IMR-90 (cell line): ENCODE results near the gene PTPRK. TPM values are rescaled to one million over a fixed set of nuclear protein-coding genes. Genes with fewer than 3 reads are reported as not detected.

Source experiments
- ATAC-seq: fragments of 200-7000 bp; cut with Tn5 transposase; 2 replicates; pipeline ENCODE4 v1.9.1; 2020; ENCODE audit warnings: low read depth, mild to moderate bottlenecking, moderate library complexity
- BruUV-seq: library from RNA; stranded (reverse); fragments of 400-500 nt; replicated peaks from 2 replicates; lab custom pipeline; 2021; lab: Mats Ljungman, UMichigan
- CTCF ChIA-PET: fragments of 300-600 bp; formaldehyde crosslinking; extraction: SDS; loops from one replicate; lab custom pipeline; 2021; ENCODE audit warnings: antibody characterized with exemption; lab: Yijun Ruan, JAX
- POLR2A ChIA-PET: fragments of 300-600 bp; sonication (Branson Sonifier 250); formaldehyde crosslinking; loops from one replicate; lab custom pipeline; 2022; ENCODE audit warnings: antibody characterized with exemption; ENCODE audit not compliant: unreplicated experiment; lab: Charles Lee
- DNase-seq: peaks from one replicate; pipeline ENCODE4 v3.0.0; 2013
- H2AFZ ChIP-seq: replicated peaks from 2 replicates; pipeline ENCODE3; 2013; ENCODE audit warnings: low read length, mild to moderate bottlenecking; ENCODE audit not compliant: poor library complexity
- H2AK5ac ChIP-seq: 2 replicates; pipeline ENCODE4 v1.6.1; 2013; ENCODE audit warnings: low read depth, low read length, inconsistent platforms
- H2AK9ac ChIP-seq: replicated peaks from 2 replicates; pipeline ENCODE3; 2013; ENCODE audit warnings: mild to moderate bottlenecking, low read depth, low read length, moderate library complexity; ENCODE audit not compliant: poor library complexity
- H2BK120ac ChIP-seq: 2 replicates; pipeline ENCODE4 v1.6.1; 2013; ENCODE audit warnings: low read depth, low read length, inconsistent platforms
- H2BK15ac ChIP-seq: 3 replicates; pipeline ENCODE4 v1.6.1; 2013; ENCODE audit warnings: low read depth, low read length, inconsistent platforms
- H2BK20ac ChIP-seq: 2 replicates; pipeline ENCODE4 v1.6.1; 2013; ENCODE audit warnings: low read depth, mild to moderate bottlenecking, inconsistent platforms, low read length, moderate library complexity
- H2BK5ac ChIP-seq: 2 replicates; pipeline ENCODE4 v1.6.1; 2013; ENCODE audit warnings: mild to moderate bottlenecking, low read depth, low read length, inconsistent platforms; ENCODE audit not compliant: poor library complexity, severe bottlenecking
- H3K14ac ChIP-seq: replicated peaks from 2 replicates; pipeline ENCODE4 v1.6.1; 2013; ENCODE audit warnings: low read depth, low read length, inconsistent platforms
- H3K18ac ChIP-seq: 2 replicates; pipeline ENCODE4 v1.6.1; 2013; ENCODE audit warnings: low read depth, low read length, control low read depth
- H3K23ac ChIP-seq: 2 replicates; pipeline ENCODE4 v1.6.1; 2013; ENCODE audit warnings: low read depth, low read length, inconsistent platforms
- H3K27ac ChIP-seq: 2 replicates; pipeline ENCODE4 v1.5.1; 2013; ENCODE audit warnings: mild to moderate bottlenecking, control low read depth, low read length; ENCODE audit not compliant: insufficient read depth
- H3K27me3 ChIP-seq: 2 replicates; pipeline ENCODE4 v1.6.1; 2013; ENCODE audit warnings: low read length; ENCODE audit not compliant: control insufficient read depth, insufficient read depth
- H3K36me3 ChIP-seq: 2 replicates; pipeline ENCODE4 v1.6.1; 2013; ENCODE audit warnings: low read length, mixed read lengths; ENCODE audit not compliant: control insufficient read depth, insufficient read depth
- H3K4ac ChIP-seq: 2 replicates; pipeline ENCODE4 v1.6.1; 2013; ENCODE audit warnings: low read depth, low read length, inconsistent platforms
- H3K4me1 ChIP-seq: 2 replicates; pipeline ENCODE4 v1.6.1; 2013; ENCODE audit warnings: low read length, mixed read lengths; ENCODE audit not compliant: control insufficient read depth, insufficient read depth
- H3K4me2 ChIP-seq: 2 replicates; pipeline ENCODE4 v1.6.1; 2013; ENCODE audit warnings: low read depth, mild to moderate bottlenecking, control low read depth, low read length, moderate library complexity
- H3K4me3 ChIP-seq: 2 replicates; pipeline ENCODE4 v1.5.1; 2013; ENCODE audit warnings: low read depth, mild to moderate bottlenecking, control low read depth, low read length, moderate library complexity; ENCODE audit not compliant: insufficient read depth
- H3K56ac ChIP-seq: 2 replicates; pipeline ENCODE4 v1.6.1; 2013; ENCODE audit warnings: low read length, inconsistent platforms; ENCODE audit not compliant: insufficient read depth; ENCODE audit errors: extremely low read depth
- H3K79me1 ChIP-seq, 2 experiments: 2 replicates each; pipeline ENCODE4 v1.6.1; 2013; ENCODE audit warnings: low read length in 2 of 2, inconsistent platforms in 1 of 2, low read depth in 1 of 2
- H3K9ac ChIP-seq: 2 replicates; pipeline ENCODE4 v1.6.1; 2013; ENCODE audit warnings: low read depth, low read length, control low read depth
- H3K9me1 ChIP-seq: 2 replicates; pipeline ENCODE4 v1.6.1; 2013; ENCODE audit warnings: low read length, inconsistent platforms; ENCODE audit not compliant: insufficient read depth
- H3K9me3 ChIP-seq: 2 replicates; pipeline ENCODE4 v1.6.1; 2013; ENCODE audit warnings: low read length; ENCODE audit not compliant: control insufficient read depth, insufficient read depth
- H4K20me1 ChIP-seq: 2 replicates; pipeline ENCODE4 v1.6.1; 2013; ENCODE audit warnings: low read length, inconsistent platforms; ENCODE audit not compliant: insufficient read depth
- H4K5ac ChIP-seq: 2 replicates; pipeline ENCODE4 v1.6.1; 2013; ENCODE audit warnings: mild to moderate bottlenecking, low read depth, low read length, control low read depth
- H4K8ac ChIP-seq, 2 experiments: 2 replicates each; pipeline ENCODE4 v1.6.1; 2013; ENCODE audit warnings: low read depth in 2 of 2, low read length in 2 of 2, control low read depth in 1 of 2, inconsistent platforms in 1 of 2
- H4K91ac ChIP-seq: 2 replicates; pipeline ENCODE4 v1.6.1; 2013; ENCODE audit warnings: low read depth, low read length, inconsistent platforms; ENCODE audit not compliant: insufficient read depth
- FOS ChIP-seq: fragments of 150-350 bp; IDR thresholded peaks from 2 replicates; pipeline ENCODE4 v1.6.1; 2016; ENCODE audit warnings: low read depth, low read length
- MXI1 ChIP-seq: IDR thresholded peaks from 2 replicates; pipeline ENCODE4 v1.6.1; 2012; ENCODE audit warnings: low read depth, mild to moderate bottlenecking, low read length, moderate library complexity, borderline replicate concordance
- NFE2L2 ChIP-seq: fragments of 150-350 bp; IDR thresholded peaks from 2 replicates; pipeline ENCODE4 v1.6.1; 2016; ENCODE audit warnings: low read depth, mild to moderate bottlenecking, low read length
- WGBS, 2 experiments: methylation state at CpG; one replicate each; pipeline versions ENCODE4 v1.1.5 to v1.1.7; 2013; ENCODE audit warnings: missing lambda C conversion rate in 2 of 2; ENCODE audit not compliant: insufficient read length in 1 of 2; ENCODE audit errors: extremely low coverage in 2 of 2; 5-methylcytosine and 5-hydroxymethylcytosine counted together
- dilution Hi-C: fragments of 300-500 bp; cut with HindIII; formaldehyde crosslinking; loops from one replicate; pipeline ENCODE4 v1.14.3; 2018; ENCODE audit warnings: low sequenced_read_pairs; ENCODE audit not compliant: unreplicated experiment
- in situ Hi-C: fragments of 300-500 bp; cut with MboI; formaldehyde crosslinking; loops from 3 replicates; pipeline ENCODE4 v1.14.3; 2019; ENCODE audit warnings: low sequenced_read_pairs, inconsistent platforms, mixed read lengths
- intact Hi-C: fragments of 100-400 bp; cut with micrococcal nuclease; formaldehyde crosslinking; loops from 2 replicates; pipeline ENCODE4 v1.10.0; 2022
- polyA plus RNA-seq, 3 experiments: library from polyadenylated mRNA; depleted of rRNA; stranded (reverse); fragments of >200 nt; gene quantifications; 2 replicates each; pipeline ENCODE4 v1.2.3, GENCODE V29; 2012; ENCODE audit warnings: low replicate concordance in 1 of 3
- total RNA-seq: library from RNA; depleted of rRNA; stranded (reverse); fragments of >200 nt; gene quantifications from 2 replicates; pipeline ENCODE4 v1.2.3, GENCODE V29; 2012
- TF ChIP-seq, protein P1 (sequence below): fragments of 150-350 bp; IDR thresholded peaks from 2 replicates; pipeline ENCODE4 v1.6.1; 2016; ENCODE audit warnings: low read depth, mild to moderate bottlenecking, low read length, moderate library complexity, borderline replicate concordance

The PTPRK gene
- total and polyA plus RNA-seq, 2 of the 4 experiments (the other 2 are of a cell fraction) = 18.0 to 80.8 TPM

DNA sequence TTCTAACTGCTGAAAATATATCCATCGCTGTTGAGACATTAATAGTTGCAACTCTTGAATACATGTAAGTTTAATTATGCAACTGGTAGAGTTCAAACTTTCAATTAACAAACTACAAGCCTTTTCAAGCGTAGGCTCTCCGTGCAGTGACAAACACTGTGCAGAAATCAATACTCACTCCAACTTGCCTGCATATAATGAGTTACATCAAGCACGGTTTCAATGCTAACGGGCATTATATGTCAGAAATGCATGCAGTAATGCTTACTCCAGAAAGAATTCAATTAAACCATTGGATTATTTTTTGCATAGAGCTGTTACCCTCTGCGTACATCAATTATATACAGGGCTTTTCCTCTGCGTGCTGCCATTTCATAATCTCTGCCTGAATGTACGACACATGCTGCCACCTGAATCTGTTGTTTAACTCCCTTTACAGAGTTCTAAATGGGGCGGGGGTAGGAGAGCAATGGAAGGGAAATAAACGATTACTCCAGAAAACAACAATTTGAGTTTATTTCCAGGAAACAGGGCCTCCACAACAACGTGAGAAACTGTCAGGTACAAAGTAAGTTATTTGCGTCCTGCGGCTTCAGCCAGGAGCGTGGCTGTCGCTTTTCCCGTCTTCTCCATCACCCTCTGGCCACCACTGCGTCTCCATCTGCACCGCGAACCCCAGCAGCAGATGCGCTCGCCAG is 1.8 kb downstream of the PTPRK start:
- no peak for DNase-seq

More for the DNA sequence above, 1.8 kb downstream of the PTPRK start:
- CTCF ChIA-PET = interaction anchor here (1.0 kb wide), 1 partner anchor 29 kb away, joined by 5 read pairs; no protein-coding TSS in a partner anchor
- Histone ChIP-seq H4K5ac (no peak overlapping the region), H3K4me1 (peaks cover 8% of the 10 kb centered on the region), H2BK20ac (peak overlapping the region; percentile 35; the same call in 1 of the 2 replicates), H4K20me1 (peaks cover 40% of the 10 kb centered on the region; the same call in 1 of the 2 replicates), H3K9me3 (no peaks in the 10 kb centered on the region), H3K9me1 (no peaks in the 10 kb centered on the region; the same call in 1 of the 2 replicates), H3K23ac (peak overlapping the region; percentile 97), H4K8ac (peak overlapping the region; percentile 36 to 74; a peak in 2 of 4 replicates), H3K56ac (peak overlapping the region; percentile 33; the same call in 1 of the 2 replicates), H3K27me3 (no peaks in the 10 kb centered on the region), H2BK120ac (peak overlapping the region; percentile 82), H2BK15ac (no peak overlapping the region), H3K36me3 (no peaks in the 10 kb centered on the region), H2BK5ac (peak overlapping the region; percentile 90), H3K9ac (peak overlapping the region; percentile 96), H3K27ac (peak overlapping the region; percentile 98), H3K4me3 (peak overlapping the region; percentile 93), H2AFZ (peak overlapping the region; percentile 97), H3K4me2 (peak overlapping the region; percentile 96), H2AK9ac (peak overlapping the region; percentile 87), H3K14ac (peak overlapping the region; percentile 41), H3K18ac (peak overlapping the region; percentile 36), H4K91ac (peak overlapping the region; percentile 5; the same call in 1 of the 2 replicates), H3K79me1 (peaks cover 7 to 44% of the 10 kb centered on the region in 2 experiments), H2AK5ac (0 out of 2 replicates have a peak overlapping the region, but pooled peaks have one; percentile 56), H3K4ac (peak overlapping the region; percentile 94)
- no peak for ATAC-seq
- dilution Hi-C loops = no loop called here
- intact Hi-C loops = loop anchor here (2.0 to 10.0 kb wide), 5 partner anchors 181 to 664 kb away; no protein-coding TSS in a partner anchor
- TF ChIP-seq, protein P1, sequence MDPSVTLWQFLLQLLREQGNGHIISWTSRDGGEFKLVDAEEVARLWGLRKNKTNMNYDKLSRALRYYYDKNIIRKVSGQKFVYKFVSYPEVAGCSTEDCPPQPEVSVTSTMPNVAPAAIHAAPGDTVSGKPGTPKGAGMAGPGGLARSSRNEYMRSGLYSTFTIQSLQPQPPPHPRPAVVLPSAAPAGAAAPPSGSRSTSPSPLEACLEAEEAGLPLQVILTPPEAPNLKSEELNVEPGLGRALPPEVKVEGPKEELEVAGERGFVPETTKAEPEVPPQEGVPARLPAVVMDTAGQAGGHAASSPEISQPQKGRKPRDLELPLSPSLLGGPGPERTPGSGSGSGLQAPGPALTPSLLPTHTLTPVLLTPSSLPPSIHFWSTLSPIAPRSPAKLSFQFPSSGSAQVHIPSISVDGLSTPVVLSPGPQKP = no peak
- no peak for TF ChIP-seq NFE2L2
- TF ChIP-seq MXI1 = 0 out of 2 replicates have a peak, but pooled peaks have one; percentile 22
- TF ChIP-seq FOS = no peak
- in situ Hi-C loops = loop anchor here (10.0 kb wide), 1 partner anchor 784 kb away; no protein-coding TSS in a partner anchor
- WGBS, 2 experiments = 14% methylated on average over 6 of the region's 21 CpGs; no CpG with 5 or more reads in 1 of the 2 experiments
- BruUV-seq = no TSS peak
- POLR2A ChIA-PET = no interaction called here
